ENCODE results near the gene TMEM151B.
A peak's percentile ranks its signal among the peaks of the same experiment; 100 is the strongest.

TMEM151B gene

GRCh38 chr6:44233567-44234100 is 36.6 kb upstream of the TMEM151B start:
- DNase-seq = no peak

DNA sequence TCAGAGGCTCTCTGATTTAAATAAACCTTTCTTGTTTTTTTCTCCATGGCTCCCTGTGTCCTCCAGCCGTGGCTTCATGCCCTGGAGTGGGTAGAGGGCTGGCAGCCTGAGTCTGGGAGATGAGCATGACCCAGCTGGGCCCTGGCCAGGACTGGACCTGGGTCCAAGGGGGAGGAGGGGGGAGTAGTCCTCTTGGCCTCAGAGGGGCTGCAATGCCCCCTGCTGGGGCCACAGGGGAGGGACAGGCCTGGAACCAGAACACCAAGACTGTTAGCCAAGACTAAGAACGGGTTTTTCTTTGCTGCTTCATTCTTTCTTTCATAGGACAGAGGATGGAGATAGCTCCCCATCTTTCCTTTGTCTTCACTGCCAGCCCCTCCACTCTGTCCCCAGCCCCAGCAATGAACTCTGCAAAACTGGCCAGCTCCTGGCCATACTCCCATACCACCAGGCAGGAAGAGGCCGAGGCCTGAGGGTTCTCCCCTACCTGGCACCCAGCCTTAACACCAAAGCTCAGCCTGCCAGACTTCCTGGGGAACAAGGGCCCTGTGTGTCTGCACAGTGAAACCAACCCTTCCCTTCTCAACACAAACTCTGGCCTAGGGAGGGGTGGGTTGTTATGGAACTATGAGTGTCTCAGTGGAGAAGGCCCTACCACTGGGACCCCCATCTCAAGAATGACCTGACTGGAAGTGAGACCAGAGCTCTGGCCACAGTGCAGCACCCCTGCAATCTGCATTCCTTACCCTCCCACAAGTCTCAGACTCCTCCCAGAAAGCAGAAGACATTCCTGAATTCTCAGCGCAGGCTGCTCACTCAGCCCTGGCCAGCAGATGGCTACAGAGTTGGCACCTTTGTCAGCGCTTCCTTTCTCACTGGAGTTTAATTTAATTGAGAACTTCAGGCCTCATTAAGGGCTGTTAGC is 35.9 kb upstream of the TMEM151B start:
- DNase-seq = peak; percentile 61

- no peak for DNase-seq
These were observed 35.0 kb upstream of the TMEM151B start for GRCh38 chr6:44235269-44235668.

DNA sequence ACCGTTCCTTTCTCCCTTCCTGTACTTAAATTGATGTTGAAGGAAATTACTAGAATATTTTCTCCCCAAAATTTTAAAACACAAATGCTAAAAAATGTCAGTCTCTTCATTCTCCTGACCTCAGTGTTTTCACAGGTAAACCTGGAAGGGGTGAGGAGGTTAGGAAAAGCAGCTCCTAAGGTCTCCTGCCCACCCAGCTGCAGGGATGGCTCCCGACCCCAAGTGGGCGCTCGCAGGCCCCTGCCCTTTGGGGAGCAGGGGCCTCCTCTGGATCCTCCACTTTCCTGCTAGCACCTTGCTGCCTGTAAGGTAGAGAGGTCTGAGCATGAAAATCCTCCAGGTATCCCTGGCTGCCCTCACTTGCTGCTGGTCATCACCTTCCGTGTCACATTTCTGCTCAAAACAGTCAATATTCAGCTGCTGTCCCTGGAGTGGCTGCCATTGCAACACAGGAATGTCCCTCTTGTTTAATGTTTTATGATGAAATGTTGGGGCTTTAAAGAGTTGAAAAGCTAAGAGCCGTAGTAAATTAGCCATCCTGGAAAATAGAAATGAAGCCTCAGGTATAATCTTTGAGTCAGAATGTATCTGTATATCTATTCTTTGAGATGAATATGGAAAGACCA is 34.2 kb upstream of the TMEM151B start:
- no peak for DNase-seq

DNA sequence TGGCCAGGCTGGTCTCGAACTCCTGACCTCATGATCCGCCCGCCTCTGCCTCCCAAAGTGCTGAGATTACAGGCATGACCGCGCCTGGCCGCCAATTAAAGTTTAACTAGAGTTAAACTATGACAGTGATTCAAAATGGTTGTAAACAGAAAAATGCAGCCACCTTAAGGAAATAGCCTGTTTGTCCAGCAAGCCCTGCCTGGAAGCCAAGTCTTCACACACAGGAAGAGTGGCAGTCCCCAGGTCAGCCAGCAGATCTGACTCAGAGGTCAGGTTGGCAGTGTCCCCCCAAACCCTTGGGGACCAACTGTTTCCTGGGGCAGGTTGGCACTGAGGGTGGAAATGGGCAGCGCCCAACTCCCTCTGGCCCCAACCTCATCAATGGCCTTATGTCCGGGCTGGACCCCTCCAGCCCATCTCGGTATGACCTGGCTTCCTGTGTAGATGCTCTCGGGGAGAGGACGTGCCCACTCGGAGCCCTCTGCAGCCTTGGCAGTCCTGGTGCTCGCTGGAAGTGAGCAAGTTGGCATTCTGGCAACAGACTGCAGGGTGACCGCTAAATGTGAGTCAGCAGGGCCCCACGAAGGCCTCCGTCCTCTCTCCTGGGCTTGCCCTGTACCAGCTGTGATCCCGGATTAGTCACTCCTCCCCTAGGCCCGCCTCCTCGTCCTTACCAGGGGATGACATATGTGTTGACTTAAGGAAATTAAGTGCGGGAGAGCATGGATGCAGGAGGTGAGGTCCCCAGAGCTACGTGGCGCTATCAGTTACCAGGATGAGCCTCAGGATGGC is 33.0 kb upstream of the TMEM151B start:
- DNase-seq = peak; percentile 96

GRCh38 chr6:44237813-44238433 is 32.3 kb upstream of the TMEM151B start:
- DNase-seq = peak; percentile 83

- DNase-seq = no peak
These were observed 31.4 kb upstream of the TMEM151B start for GRCh38 chr6:44238687-44239350.

DNA sequence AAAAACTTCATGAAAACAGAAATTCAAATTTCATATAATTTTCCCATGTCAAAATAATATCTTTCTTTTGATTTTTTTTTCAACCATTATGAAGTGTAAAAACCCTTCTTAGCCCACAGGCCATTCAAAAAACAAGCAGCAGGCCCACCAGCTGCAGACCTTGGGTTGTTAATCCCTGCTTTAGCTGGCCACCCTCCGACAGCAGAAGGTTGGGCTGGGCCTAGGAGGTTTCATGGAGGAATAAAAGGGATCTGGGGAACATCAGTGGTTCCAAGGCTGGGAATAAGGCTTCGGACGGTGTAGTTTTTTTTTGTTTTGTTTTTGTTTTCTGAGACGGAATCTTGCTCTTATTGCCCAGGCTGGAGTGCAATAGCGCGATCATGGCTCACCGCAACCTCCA is 26.9 kb upstream of the TMEM151B start:
- DNase-seq = no peak

DNA sequence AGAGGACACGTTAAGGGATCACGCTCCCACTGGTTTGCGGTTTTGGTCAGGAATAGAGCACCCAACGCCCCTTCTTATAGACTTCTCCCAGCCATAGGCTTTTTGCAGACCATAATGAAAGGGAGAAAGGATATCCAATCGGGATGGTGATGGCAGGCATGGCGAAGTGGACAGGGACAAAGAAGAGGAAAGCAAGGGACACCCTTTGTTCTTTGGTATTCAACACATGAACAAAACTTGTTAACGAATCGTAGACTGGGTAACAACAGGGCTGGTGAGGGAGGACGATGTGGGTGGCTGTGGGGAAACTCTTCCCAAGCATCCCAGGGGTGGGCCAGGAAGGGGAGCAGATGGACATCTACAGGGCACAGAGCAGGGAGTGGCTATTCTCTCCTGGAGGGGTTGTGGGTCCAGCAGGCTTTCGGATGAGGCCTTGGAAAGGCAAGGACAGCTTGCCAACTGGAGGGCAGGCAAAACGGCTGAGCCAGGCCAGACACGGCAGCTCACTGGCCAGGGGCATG is 24.8 kb upstream of the TMEM151B start:
- no peak for DNase-seq

- peak; percentile 79 for DNase-seq
These were observed 24.2 kb upstream of the TMEM151B start for GRCh38 chr6:44245912-44246662.

- DNase-seq = peak; percentile 99
These were observed 23.4 kb upstream of the TMEM151B start, which contains the start of gene HSP90AB1 for GRCh38 chr6:44246663-44247337. HSP90AB1 (plus strand) TSS chr6:44247101; CDS start chr6:44248630, 1,529 bp downstream.

DNA sequence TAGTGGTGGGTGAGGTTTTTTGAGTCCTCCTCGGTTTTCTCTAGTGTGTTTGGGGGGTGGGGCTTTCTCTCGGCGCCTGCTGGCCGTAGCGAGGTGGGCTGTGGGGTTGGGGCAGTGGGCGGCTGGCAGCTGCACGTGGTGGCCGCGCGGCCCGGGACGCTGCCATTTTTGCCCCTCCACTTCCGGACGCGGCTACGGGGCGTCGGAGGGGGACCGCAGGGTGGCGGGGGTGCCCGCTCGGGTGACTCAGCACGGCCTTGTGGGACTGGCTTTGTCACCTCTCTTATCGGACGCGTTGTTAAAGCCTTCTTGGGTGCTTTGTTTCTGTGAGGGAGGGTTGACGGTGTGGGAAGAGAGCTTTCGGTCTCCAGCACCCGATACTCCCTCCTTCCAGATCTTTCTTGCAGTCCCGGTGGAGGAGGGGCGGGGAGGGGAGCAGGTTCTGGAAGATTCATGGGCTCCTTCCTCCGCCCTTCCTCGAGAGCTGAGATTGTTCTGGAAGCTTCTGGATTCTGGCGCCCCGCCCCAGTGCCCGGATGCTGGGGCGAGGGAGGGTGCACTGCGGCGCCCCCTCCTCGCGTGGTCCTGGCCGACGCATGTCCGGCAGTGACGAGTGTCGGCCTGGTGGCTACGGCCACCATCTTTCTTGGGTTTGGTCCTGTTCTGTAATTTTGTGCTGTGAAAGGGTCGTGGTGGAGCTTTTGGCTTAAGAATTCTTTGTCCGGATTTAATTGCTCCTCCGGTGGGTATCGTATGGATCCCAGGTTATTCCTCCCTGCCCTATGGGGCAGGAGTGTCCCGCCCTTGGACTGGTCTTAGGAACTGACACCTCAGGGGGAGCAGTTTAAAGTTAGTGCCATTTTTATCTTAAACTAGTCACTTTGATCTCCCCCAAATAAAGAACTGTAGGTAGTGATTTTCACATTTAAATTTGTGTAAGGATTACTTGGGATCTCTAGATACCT is 22.6 kb upstream of the TMEM151B start:
- peak; percentile 90 for DNase-seq

GRCh38 chr6:44248579-44248978 is 21.7 kb upstream of the TMEM151B start:
- DNase-seq = no peak

DNA sequence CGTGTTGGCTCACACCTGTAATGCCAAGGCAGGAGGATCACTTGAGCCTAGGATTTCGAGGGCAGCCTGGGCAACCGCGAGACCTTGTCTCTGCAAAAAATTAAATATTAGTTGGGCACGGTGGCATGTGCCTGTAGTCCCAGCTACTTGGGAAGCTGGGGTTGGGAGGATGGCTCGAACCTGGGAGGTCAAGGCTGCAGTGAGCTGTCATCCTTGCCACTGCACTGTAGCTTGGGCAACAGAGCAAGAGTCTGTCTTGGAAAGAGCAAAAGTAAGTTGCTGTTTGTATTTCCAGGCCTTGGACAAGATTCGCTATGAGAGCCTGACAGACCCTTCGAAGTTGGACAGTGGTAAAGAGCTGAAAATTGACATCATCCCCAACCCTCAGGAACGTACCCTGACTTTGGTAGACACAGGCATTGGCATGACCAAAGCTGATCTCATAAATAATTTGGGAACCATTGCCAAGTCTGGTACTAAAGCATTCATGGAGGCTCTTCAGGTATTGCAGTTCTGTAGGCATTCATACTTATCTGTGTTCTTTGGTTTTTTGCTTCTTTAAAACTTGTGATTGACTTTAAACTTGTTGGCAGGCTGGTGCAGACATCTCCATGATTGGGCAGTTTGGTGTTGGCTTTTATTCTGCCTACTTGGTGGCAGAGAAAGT is 21.0 kb upstream of the TMEM151B start:
- no peak for DNase-seq

GRCh38 chr6:44250067-44250717 is 20.1 kb upstream of the TMEM151B start:
- DNase-seq = no peak

- peak; percentile 45 for DNase-seq
These were observed 19.5 kb upstream of the TMEM151B start for GRCh38 chr6:44250718-44251123.

DNA sequence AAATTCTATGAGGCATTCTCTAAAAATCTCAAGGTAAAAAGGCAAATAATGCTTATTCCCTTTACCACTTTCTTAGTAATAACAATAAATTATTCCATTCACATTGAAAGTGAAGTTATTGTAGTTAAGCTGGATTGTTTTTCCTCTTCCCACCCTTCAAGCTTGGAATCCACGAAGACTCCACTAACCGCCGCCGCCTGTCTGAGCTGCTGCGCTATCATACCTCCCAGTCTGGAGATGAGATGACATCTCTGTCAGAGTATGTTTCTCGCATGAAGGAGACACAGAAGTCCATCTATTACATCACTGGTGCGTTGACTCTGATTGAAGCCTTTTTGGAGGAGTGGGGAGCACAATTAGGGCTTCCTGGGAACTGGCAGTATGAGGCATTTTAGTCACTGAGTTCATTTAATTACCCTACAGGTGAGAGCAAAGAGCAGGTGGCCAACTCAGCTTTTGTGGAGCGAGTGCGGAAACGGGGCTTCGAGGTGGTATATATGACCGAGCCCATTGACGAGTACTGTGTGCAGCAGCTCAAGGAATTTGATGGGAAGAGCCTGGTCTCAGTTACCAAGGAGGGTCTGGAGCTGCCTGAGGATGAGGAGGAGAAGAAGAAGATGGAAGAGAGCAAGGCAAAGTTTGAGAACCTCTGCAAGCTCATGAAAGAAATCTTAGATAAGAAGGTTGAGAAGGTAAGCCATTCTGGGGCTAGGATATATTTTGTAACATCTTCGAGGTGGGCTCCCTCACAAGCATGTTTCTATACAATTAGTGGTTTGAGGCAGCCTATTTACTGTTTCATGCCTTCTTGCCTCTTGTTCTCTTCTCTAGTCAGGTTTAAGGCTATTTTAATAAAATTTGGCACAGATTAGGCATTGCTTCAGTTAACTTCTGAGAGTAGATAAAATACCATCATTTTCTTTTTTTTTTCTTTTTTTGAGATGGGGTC is 18.4 kb upstream of the TMEM151B start:
- DNase-seq = no peak

Measured in hematopoietic multipotent progenitor cell treated with erythropoietin and hydrocortisone succinate and interleukin-3 and kit ligand, for 6 days (in vitro differentiated cells).